ENCODE data around the gene MAT2A.

DNA sequence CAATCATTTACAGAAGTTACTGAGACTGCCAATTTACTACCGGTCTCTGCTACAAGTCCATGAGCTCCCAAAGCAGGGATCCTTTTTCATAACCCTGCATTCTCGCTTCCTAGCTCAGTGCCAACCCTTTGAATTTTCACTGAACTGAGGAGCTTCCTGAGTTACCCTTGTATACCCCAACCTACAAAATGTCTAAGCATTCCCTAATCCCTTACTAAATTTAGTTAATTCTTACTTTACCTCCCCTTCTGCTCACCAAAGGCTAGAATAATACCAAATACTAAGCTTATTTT is 9.6 kb downstream of the MAT2A start:
- TF ChIP-seq, protein P1, sequence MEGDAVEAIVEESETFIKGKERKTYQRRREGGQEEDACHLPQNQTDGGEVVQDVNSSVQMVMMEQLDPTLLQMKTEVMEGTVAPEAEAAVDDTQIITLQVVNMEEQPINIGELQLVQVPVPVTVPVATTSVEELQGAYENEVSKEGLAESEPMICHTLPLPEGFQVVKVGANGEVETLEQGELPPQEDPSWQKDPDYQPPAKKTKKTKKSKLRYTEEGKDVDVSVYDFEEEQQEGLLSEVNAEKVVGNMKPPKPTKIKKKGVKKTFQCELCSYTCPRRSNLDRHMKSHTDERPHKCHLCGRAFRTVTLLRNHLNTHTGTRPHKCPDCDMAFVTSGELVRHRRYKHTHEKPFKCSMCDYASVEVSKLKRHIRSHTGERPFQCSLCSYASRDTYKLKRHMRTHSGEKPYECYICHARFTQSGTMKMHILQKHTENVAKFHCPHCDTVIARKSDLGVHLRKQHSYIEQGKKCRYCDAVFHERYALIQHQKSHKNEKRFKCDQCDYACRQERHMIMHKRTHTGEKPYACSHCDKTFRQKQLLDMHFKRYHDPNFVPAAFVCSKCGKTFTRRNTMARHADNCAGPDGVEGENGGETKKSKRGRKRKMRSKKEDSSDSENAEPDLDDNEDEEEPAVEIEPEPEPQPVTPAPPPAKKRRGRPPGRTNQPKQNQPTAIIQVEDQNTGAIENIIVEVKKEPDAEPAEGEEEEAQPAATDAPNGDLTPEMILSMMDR (IDR thresholded peaks at IDR 0.05; ENCODE audit: poor library complexity) = no peak
- TF ChIP-seq EZH2phosphoT487 (IDR thresholded peaks at IDR 0.05; ENCODE audit: low read depth, severe bottlenecking, unreplicated experiment) (no peak), EZH2 (IDR thresholded peaks at IDR 0.05; ENCODE audit: borderline replicate concordance) (no peak)
